Measurements from ENCODE around the gene TGFBR2.

Gene TGFBR2

DNA sequence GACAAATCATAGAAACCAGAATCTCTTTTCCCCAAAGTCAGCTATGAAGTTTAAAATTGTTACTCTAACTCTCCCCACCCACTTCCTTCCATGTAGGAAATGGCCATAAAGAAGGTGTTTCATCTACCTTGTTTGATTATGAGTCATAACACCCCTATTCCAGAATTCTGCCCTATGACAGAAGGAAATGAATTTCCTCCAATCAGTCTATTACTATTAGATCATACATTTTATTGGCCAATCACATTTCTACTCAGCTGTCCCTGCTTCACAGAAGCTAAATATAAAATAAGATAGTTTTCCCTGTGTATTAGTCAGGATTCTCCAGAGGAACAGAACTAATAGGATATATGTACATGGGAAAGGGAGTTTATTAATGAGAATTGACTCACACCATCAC lies 102.1 kb downstream of the TGFBR2 start:
- Histone ChIP-seq H3K9ac (ENCODE audit: low read depth, low read length, poor library complexity, severe bottlenecking) (no peak overlapping the region), H3K79me2 (ENCODE audit: insufficient read depth, low read length) (no peaks in the 10 kb centered on the region), H4K20me1 (ENCODE audit: insufficient read depth, low read length, poor library complexity, severe bottlenecking) (no peaks in the 10 kb centered on the region), H3K9me2 (replicated peaks; ENCODE audit: low read depth, low read length) (no peaks in the 10 kb centered on the region), H3K36me3 (ENCODE audit: insufficient read depth, low read length) (no peaks in the 10 kb centered on the region), H2AFZ (ENCODE audit: low read length) (no peak overlapping the region), H3K27me3 (ENCODE audit: insufficient read depth, low read length, poor library complexity, severe bottlenecking) (no peaks in the 10 kb centered on the region), H3F3A (ENCODE audit: low read depth) (no peaks in the 10 kb centered on the region), H3K4me2 (ENCODE audit: low read depth, low read length, poor library complexity, severe bottlenecking) (no peak overlapping the region), H3K4me3 (ENCODE audit: low read length, poor library complexity, severe bottlenecking) (no peak overlapping the region), H3K4me1 (ENCODE audit: insufficient read depth, low read length, poor library complexity, severe bottlenecking) (peaks cover 11% of the 10 kb centered on the region), H3K9me3 (ENCODE audit: insufficient read depth, low read depth, low read length) (0 out of 2 replicates have a peak, but pooled peaks cover 1% of the 10 kb centered on the region)
- TF ChIP-seq CTCF (conservative IDR thresholded peaks at IDR 0.05; ENCODE audit: low read length) (no peak), EZH2phosphoT487 (IDR thresholded peaks at IDR 0.05; ENCODE audit: borderline replicate concordance) (no peak)

- Histone ChIP-seq H3K9me2 (replicated peaks; ENCODE audit: low read depth, low read length) (no peaks in the 10 kb centered on the region), H2AFZ (ENCODE audit: low read length) (no peak overlapping the region), H3K4me2 (ENCODE audit: low read depth, low read length, poor library complexity, severe bottlenecking) (no peak overlapping the region), H3K4me1 (ENCODE audit: insufficient read depth, low read length, poor library complexity, severe bottlenecking) (peaks cover 11% of the 10 kb centered on the region), H3K9me3 (ENCODE audit: insufficient read depth, low read depth, low read length) (no peaks in the 10 kb centered on the region), H3F3A (ENCODE audit: low read depth) (no peaks in the 10 kb centered on the region), H3K4me3 (ENCODE audit: low read length, poor library complexity, severe bottlenecking) (no peak overlapping the region), H3K27me3 (ENCODE audit: insufficient read depth, low read length, poor library complexity, severe bottlenecking) (no peaks in the 10 kb centered on the region), H3K79me2 (ENCODE audit: insufficient read depth, low read length) (no peaks in the 10 kb centered on the region), H4K20me1 (ENCODE audit: insufficient read depth, low read length, poor library complexity, severe bottlenecking) (no peaks in the 10 kb centered on the region), H3K36me3 (ENCODE audit: insufficient read depth, low read length) (no peaks in the 10 kb centered on the region), H3K9ac (ENCODE audit: low read depth, low read length, poor library complexity, severe bottlenecking) (no peak overlapping the region)
- TF ChIP-seq EZH2phosphoT487 (IDR thresholded peaks at IDR 0.05; ENCODE audit: borderline replicate concordance) = no peak
- TF ChIP-seq CTCF (conservative IDR thresholded peaks at IDR 0.05; ENCODE audit: low read length) = no peak
Measured at GRCh38 chr3:30710017-30710416, 103.6 kb downstream of the TGFBR2 start.

GRCh38 chr3:30711151-30711550 lies 104.8 kb downstream of the TGFBR2 start:
- no peaks in the 10 kb centered on the region for H3F3A ChIP-seq (ENCODE audit: low read depth)
- H3K4me3 ChIP-seq (ENCODE audit: low read length, poor library complexity, severe bottlenecking) = no peak overlapping the region
- peaks cover 11% of the 10 kb centered on the region for H3K4me1 ChIP-seq (ENCODE audit: insufficient read depth, low read length, poor library complexity, severe bottlenecking)
- H3K9me3 ChIP-seq (ENCODE audit: insufficient read depth, low read depth, low read length) = no peaks in the 10 kb centered on the region
- H4K20me1 ChIP-seq (ENCODE audit: insufficient read depth, low read length, poor library complexity, severe bottlenecking) = no peaks in the 10 kb centered on the region
- no peak overlapping the region for H3K9ac ChIP-seq (ENCODE audit: low read depth, low read length, poor library complexity, severe bottlenecking)
- no peak overlapping the region for H3K4me2 ChIP-seq (ENCODE audit: low read depth, low read length, poor library complexity, severe bottlenecking)
- no peaks in the 10 kb centered on the region for H3K36me3 ChIP-seq (ENCODE audit: insufficient read depth, low read length)
- TF ChIP-seq CTCF (conservative IDR thresholded peaks at IDR 0.05; ENCODE audit: low read length) (no peak), EZH2phosphoT487 (IDR thresholded peaks at IDR 0.05; ENCODE audit: borderline replicate concordance) (no peak)
- no peaks in the 10 kb centered on the region for H3K9me2 ChIP-seq (replicated peaks; ENCODE audit: low read depth, low read length)
- H3K27me3 ChIP-seq (ENCODE audit: insufficient read depth, low read length, poor library complexity, severe bottlenecking) = no peaks in the 10 kb centered on the region
- H2AFZ ChIP-seq (ENCODE audit: low read length) = peak overlapping the region; percentile 47
- H3K79me2 ChIP-seq (ENCODE audit: insufficient read depth, low read length) = no peaks in the 10 kb centered on the region
